GM19438 (cell line): ENCODE data around the gene RHOC.
A peak's percentile ranks its signal among the peaks of the same experiment; 100 is the strongest.

ENCODE experiments used
- ATAC-seq: cut with Tn5 transposase; IDR thresholded peaks from one replicate; pipeline ENCODE4 v1.9.1; 2021; ENCODE audit warnings: low read depth; ENCODE audit not compliant: unreplicated experiment

Gene RHOC

GRCh38 chr1:112718691-112719418 lies 11.9 kb upstream of the RHOC start:
- ATAC-seq, result no peak

- ATAC-seq, result no peak
Measured at GRCh38 chr1:112717263-112717873, 10.4 kb upstream of the RHOC start.

- peak; percentile 27 for ATAC-seq
Measured at GRCh38 chr1:112716133-112716720, 9.3 kb upstream of the RHOC start.

GRCh38 chr1:112715264-112716053 lies 8.5 kb upstream of the RHOC start, which contains the start of gene PPM1J:
Gene PPM1J, minus strand, starts transcription at chr1:112715332. Its CDS starts 31 bp downstream, at chr1:112715301.
- ATAC-seq, result peak; percentile 72

DNA sequence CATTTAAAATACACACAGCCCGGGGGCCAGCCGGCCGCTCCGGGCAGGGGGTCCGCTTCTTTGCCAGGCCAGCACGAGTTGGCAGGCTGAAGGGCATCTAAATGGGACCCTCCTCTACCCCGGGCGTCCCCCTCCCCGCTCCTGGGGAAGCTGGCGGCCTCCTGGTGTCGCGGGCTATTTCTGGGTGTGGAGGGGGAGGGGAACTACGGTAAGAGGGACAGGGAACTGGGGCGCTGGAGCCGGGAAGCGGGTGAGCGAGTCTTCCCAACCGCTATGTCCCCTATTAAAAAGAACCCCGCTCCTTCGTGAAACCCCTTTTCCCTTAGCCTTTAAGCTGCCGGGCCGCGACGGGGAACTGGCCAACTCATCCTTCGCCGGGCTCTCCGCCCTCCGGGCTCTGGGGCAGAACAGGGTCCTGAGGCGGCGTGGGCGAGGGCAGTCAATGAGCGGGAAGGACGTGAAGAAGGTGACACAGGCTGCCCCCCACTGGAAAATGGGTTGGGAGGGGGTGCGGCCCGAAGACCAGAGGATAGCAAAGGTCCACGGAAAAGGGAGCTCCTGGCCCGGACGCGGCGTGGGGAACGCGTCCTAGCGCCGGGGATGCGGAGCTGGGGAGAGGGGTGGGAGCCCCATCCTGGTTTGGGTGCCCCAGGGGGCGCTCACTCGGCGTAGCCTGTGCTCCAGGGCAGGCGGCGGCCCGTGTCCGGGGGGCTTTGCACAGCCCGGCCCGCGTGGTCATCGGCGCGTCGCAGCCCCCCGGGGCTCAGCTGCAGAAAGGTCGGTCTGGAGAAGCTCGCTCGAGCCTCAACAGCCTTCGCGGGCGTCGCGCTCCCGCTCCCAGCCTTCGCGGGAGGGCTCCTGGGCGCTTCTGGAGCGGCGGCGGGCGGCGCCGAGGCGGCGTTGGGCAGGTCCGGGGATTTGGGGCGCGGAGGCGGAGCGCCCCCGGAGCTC lies 7.7 kb upstream of the RHOC start:
- no peak for ATAC-seq

GRCh38 chr1:112713466-112714312 lies 6.8 kb upstream of the RHOC start:
- peak; percentile 34 for ATAC-seq

GRCh38 chr1:112712701-112713128 lies 5.8 kb upstream of the RHOC start:
- ATAC-seq, result no peak

- ATAC-seq, result no peak
Measured at GRCh38 chr1:112712191-112712590, 5.3 kb upstream of the RHOC start.

- no peak for ATAC-seq
Measured at GRCh38 chr1:112711670-112712069, 4.7 kb upstream of the RHOC start.

DNA sequence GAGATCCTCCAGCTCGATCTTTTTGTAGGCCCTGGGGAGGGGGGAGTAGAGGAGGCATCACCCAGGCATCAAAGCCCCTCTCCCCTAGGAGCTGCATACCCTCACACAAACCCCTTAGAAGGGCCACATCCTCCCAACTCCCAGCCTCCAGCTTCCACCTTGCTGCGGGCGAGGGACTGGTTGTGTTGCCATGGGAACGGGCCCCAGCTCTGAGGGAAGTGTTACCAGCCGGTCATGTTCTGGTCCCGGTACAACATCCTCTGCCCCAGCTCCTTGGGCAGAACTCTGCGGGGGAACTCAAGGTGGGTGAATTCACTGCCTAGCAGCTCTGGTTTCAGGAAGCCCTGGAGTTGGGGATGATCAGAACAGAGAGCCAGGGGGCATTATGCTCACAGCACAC lies 4.1 kb upstream of the RHOC start:
- no peak for ATAC-seq

DNA sequence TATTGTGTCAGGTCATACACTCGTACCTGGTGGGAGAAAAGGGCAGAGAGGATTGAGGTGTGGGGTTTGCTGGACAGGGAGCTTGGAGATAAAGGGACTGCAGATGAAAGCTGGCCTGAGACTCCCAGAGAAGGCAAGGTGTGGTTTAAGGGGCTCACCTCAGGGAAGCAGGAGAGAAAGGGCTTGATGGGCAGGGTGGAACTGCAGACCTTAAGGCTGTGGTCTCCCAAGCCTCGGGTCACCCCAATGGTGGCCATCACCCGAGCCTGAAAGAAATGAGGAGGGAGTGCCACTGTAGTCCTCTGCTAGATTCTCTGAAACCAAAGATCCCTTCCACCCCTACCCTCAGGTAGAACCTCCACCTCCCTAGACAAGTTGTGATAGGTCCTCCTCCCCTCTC lies 3.7 kb upstream of the RHOC start:
- ATAC-seq, result no peak

- ATAC-seq, result no peak
Measured at GRCh38 chr1:112710159-112710558, 3.2 kb upstream of the RHOC start.

GRCh38 chr1:112708489-112708888 lies 1.6 kb upstream of the RHOC start:
- no peak for ATAC-seq

DNA sequence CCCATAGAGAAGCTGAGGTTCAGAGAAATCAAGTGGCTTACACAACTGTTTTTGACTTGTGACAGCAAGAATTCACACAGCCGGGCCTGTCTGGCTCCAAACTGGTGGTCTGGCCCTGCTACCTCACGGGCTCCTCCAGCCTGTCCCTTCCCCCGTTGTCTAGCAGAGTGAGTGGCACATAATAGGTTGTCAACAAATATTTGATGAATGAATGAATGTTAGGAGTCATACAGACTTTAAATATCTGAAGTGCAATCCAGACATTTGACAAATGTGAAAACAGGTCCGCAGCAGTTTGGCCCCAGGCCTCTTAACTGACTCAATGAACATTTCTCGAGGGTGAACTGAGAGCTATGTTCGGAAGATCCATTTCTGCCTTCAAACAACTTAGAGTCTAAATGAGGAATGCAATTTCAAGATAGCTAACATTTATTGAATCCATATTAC lies 1.1 kb upstream of the RHOC start:
- ATAC-seq, result no peak

DNA sequence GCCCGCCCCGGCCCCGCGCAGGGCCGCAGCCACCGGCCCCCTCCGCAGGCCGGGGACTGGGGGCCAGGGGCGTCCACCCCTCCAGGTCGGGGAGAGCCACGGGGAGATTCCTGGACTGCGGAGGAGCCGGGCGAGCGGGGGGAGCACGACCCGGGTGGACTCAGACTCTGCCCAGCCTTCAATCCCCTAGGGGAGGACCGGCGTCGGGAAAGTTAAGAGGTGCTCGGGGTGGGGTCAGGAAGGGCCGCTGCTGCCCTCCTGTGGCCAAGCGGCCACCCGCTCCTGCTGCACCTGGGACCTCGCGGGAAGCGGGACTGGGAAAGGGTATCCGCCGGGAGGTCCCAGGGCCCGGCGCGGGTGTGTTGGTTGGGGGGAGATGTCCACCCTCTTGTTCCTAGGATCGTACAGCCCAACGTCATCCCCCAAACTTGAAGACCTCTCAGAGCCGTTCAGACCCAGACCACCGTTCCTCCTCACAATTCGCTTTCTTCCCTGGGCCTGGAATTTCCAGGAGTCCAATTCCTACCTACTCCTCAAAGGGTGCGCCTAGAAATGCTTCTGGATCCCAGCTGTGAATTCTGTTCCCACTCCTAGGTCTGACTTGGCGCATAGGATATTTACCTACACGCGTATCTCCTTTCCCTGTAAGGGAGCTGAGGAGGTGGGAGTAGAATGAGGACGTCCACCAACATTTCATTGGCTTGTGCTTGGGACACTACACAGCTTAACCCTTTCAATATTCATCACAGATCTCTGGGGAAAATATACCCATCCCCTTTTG lies 484 bp upstream of the RHOC start:
- peak; percentile 49 for ATAC-seq

GRCh38 chr1:112704934-112705627 lies 1.8 kb downstream of the RHOC start:
- ATAC-seq, result peak; percentile 70

DNA sequence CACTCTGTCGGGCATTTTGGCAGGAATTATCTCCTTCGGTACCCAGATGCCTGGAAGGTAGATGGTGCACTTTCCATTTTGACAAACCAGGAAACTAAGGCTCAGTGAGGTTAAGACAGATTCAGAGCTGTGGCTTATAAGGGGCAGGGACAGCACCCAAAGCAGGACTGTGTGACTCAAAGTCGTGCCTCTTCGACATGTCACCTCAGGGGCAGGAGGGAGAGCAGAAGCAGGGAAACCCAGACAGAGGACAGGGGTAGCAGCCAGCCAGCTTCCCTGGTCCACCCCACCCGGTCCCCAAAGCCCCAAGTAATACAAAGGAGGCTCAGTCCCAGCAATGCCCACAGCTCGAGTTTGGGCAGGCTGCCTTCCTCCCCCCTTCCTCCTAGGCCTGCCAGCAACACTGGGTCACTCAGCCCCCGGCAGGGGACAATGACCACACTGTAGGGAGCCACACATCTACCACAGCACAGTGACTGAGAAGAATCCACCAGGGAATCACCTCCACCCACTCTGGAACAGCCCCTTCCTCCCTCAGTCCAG lies 2.5 kb downstream of the RHOC start:
- ATAC-seq, result no peak
